OCI-LY7 (cell line): ENCODE measurements around the gene LIG3. TPM values are rescaled to one million over a fixed set of nuclear protein-coding genes. Genes with fewer than 3 reads are reported as not detected.

ENCODE experiments used
- BruUV-seq: library from RNA; stranded (reverse); fragments of 400-500 nt; replicated peaks from 2 replicates; lab custom pipeline; 2021; lab: Mats Ljungman, UMichigan
- CTCF ChIA-PET: fragments of 300-600 bp; sonication (Branson Sonifier 250); formaldehyde crosslinking; loops from one replicate; lab custom pipeline; 2022; ENCODE audit warnings: antibody characterized with exemption; ENCODE audit not compliant: unreplicated experiment; lab: Charles Lee
- POLR2A ChIA-PET: fragments of 300-600 bp; sonication (Branson Sonifier 250); formaldehyde crosslinking; loops from one replicate; lab custom pipeline; 2022; ENCODE audit warnings: antibody characterized with exemption; lab: Charles Lee
- DNase-seq: peaks from one replicate; pipeline ENCODE4 v3.0.0-alpha.2; 2015; ENCODE audit warnings: low spot score
- H2AFZ ChIP-seq: fragments of 200-600 bp; sonication (generic), shearing (Covaris generic); 2 replicates; pipeline ENCODE4 v1.6.1; 2014; ENCODE audit warnings: mild to moderate bottlenecking, antibody characterized with exemption, low read length, moderate library complexity
- H3K27ac ChIP-seq: fragments of 200-600 bp; sonication (generic); 2 replicates; pipeline ENCODE4 v1.5.1; 2014; ENCODE audit warnings: mixed run types, low read depth, mild to moderate bottlenecking, moderate library complexity, low read length, inconsistent platforms; ENCODE audit not compliant: poor library complexity, severe bottlenecking
- H3K36me3 ChIP-seq: fragments of 200-600 bp; sonication (generic); 2 replicates; pipeline ENCODE4 v1.6.1; 2014; ENCODE audit warnings: mild to moderate bottlenecking, antibody characterized with exemption, low read length, moderate library complexity, mixed read lengths; ENCODE audit not compliant: insufficient read depth
- H3K4me1 ChIP-seq: fragments of 200-600 bp; sonication (generic); 2 replicates; pipeline ENCODE4 v1.5.1; 2014; ENCODE audit warnings: mild to moderate bottlenecking, low read length; ENCODE audit not compliant: insufficient read depth, poor library complexity, severe bottlenecking
- H3K4me2 ChIP-seq: fragments of 200-600 bp; sonication (generic); 2 replicates; pipeline ENCODE4 v1.6.1; 2014; ENCODE audit warnings: mild to moderate bottlenecking, low read length
- H3K4me3 ChIP-seq: fragments of 200-600 bp; sonication (generic); 2 replicates; pipeline ENCODE4 v1.5.1; 2014; ENCODE audit warnings: mild to moderate bottlenecking, low read depth, low read length; ENCODE audit not compliant: poor library complexity, severe bottlenecking
- H3K79me2 ChIP-seq: fragments of 200-600 bp; sonication (generic); 2 replicates; pipeline ENCODE4 v1.6.1; 2016; ENCODE audit warnings: low read depth, mild to moderate bottlenecking, low read length, moderate library complexity, mixed read lengths; ENCODE audit not compliant: insufficient read depth
- H3K9me2 ChIP-seq: fragments of 200-600 bp; sonication (generic); 2 replicates; pipeline ENCODE4 v1.6.1; 2016; ENCODE audit warnings: mild to moderate bottlenecking, low read length, mixed read lengths; ENCODE audit not compliant: insufficient read depth
- H3K9me3 ChIP-seq: fragments of 200-600 bp; sonication (generic); 2 replicates; pipeline ENCODE4 v1.6.1; 2014; ENCODE audit warnings: mild to moderate bottlenecking, mixed run types, low read length, mixed read lengths
- H4K20me1 ChIP-seq: fragments of 200-600 bp; sonication (generic); 2 replicates; pipeline ENCODE4 v1.6.1; 2014; ENCODE audit warnings: mild to moderate bottlenecking, antibody characterized with exemption, low read length, moderate library complexity, mixed read lengths; ENCODE audit not compliant: insufficient read depth
- CTCF ChIP-seq: fragments of 200-600 bp; sonication (generic); conservative IDR thresholded peaks from 2 replicates; pipeline ENCODE4 v1.5.1; 2014; ENCODE audit warnings: mild to moderate bottlenecking, antibody characterized with exemption, low read length, moderate library complexity, mixed read lengths
- EZH2phosphoT487 ChIP-seq: fragments of 200-600 bp; sonication (generic); IDR thresholded peaks from 2 replicates; pipeline ENCODE4 v1.6.1; 2018; ENCODE audit warnings: low read depth, borderline replicate concordance, mild to moderate bottlenecking, mixed run types, antibody characterized with exemption, low read length, moderate library complexity, mixed read lengths
- intact Hi-C: fragments of 100-400 bp; cut with micrococcal nuclease; formaldehyde crosslinking; loops from one replicate; pipeline ENCODE4 v1.10.0; 2022; ENCODE audit not compliant: unreplicated experiment
- total RNA-seq, 2 experiments: library from RNA; depleted of rRNA in 1 of 2; stranded (reverse); fragments of >200 nt in 1 of 2; shearing (Covaris generic) in 1 of 2; gene quantifications; 2 replicates each; pipeline ENCODE4 v1.2.3, GENCODE V29; 2014 to 2022

Gene LIG3
- total RNA-seq, 2 experiments from 2014 or later, result 65.6 to 67.3 TPM

- no peak overlapping the region for H3K27ac ChIP-seq
- H3K9me2 ChIP-seq, result no peaks in the 10 kb centered on the region
- CTCF ChIA-PET, result no interaction called here
- no peaks in the 10 kb centered on the region for H4K20me1 ChIP-seq
- POLR2A ChIA-PET, result no interaction called here
- H3K79me2 ChIP-seq, result no peaks in the 10 kb centered on the region
- BruUV-seq, result no TSS peak
- no peaks in the 10 kb centered on the region for H3K9me3 ChIP-seq
- no peak for DNase-seq
- H3K4me3 ChIP-seq, result no peak overlapping the region
- intact Hi-C loops, result no loop called here
- no peak for TF ChIP-seq EZH2phosphoT487
- TF ChIP-seq CTCF, result no peak
- H3K36me3 ChIP-seq, result no peaks in the 10 kb centered on the region
- peaks cover 13% of the 10 kb centered on the region for H3K4me1 ChIP-seq
- H3K4me2 ChIP-seq, result no peak overlapping the region
- no peak overlapping the region for H2AFZ ChIP-seq
Measured at GRCh38 chr17:35056013-35056412, 75.7 kb downstream of the LIG3 start.

GRCh38 chr17:35057332-35057915 lies 77.1 kb downstream of the LIG3 start:
- no peaks in the 10 kb centered on the region for H3K79me2 ChIP-seq
- H3K27ac ChIP-seq, result no peak overlapping the region
- POLR2A ChIA-PET, result no interaction called here
- H4K20me1 ChIP-seq, result no peaks in the 10 kb centered on the region
- CTCF ChIA-PET, result no interaction called here
- H3K9me3 ChIP-seq, result no peaks in the 10 kb centered on the region
- H3K4me2 ChIP-seq, result no peak overlapping the region
- H2AFZ ChIP-seq, result no peak overlapping the region
- intact Hi-C loops, result no loop called here
- H3K4me1 ChIP-seq, result no peaks in the 10 kb centered on the region
- no peaks in the 10 kb centered on the region for H3K9me2 ChIP-seq
- H3K4me3 ChIP-seq, result no peak overlapping the region
- DNase-seq, result no peak
- H3K36me3 ChIP-seq, result no peaks in the 10 kb centered on the region
- TF ChIP-seq EZH2phosphoT487, result no peak
- TF ChIP-seq CTCF, result no peak
- no TSS peak for BruUV-seq

Other genes with a start within 250 kb of the LIG3 start
- 0.10 and 1.9 TPM in 2 replicates for gene CCT6B, start 19.1 kb upstream of the LIG3 start, total RNA-seq (2014; rRNA removed; shearing (Covaris generic))
- 2.6 and 4.4 TPM in 2 replicates for gene CCT6B, start 19.1 kb upstream of the LIG3 start, total RNA-seq (2022)
- 25.0 and 41.9 TPM in 2 replicates for gene ZNF830, start 19.0 kb upstream of the LIG3 start, total RNA-seq (2014; rRNA removed; shearing (Covaris generic))
- 23.0 and 25.5 TPM in 2 replicates for gene ZNF830, start 19.0 kb upstream of the LIG3 start, total RNA-seq (2022)
- gene RFFL, start 83.2 kb downstream of the LIG3 start, total RNA-seq (2014; rRNA removed; shearing (Covaris generic)), result 15.6 and 20.6 TPM in 2 replicates
- 11.2 and 16.1 TPM in 2 replicates for gene RFFL, start 83.2 kb downstream of the LIG3 start, total RNA-seq (2022)
- gene RAD51D, start 139.3 kb downstream of the LIG3 start, total RNA-seq (2014; rRNA removed; shearing (Covaris generic)), result 18.9 and 22.4 TPM in 2 replicates
- gene RAD51D, start 139.3 kb downstream of the LIG3 start, total RNA-seq (2022), result 35.0 and 40.6 TPM in 2 replicates
- gene FNDC8, start 141.1 kb downstream of the LIG3 start, total RNA-seq (2014; rRNA removed; shearing (Covaris generic)), result not detected in 2 replicates
- gene FNDC8, start 141.1 kb downstream of the LIG3 start, total RNA-seq (2022), result not detected in 2 replicates
- 30.3 and 32.2 TPM in 2 replicates for gene NLE1, start 161.8 kb downstream of the LIG3 start, total RNA-seq (2014; rRNA removed; shearing (Covaris generic))
- gene NLE1, start 161.8 kb downstream of the LIG3 start, total RNA-seq (2022), result 26.7 and 34.1 TPM in 2 replicates
- gene UNC45B, start 167.3 kb downstream of the LIG3 start, total RNA-seq (2014; rRNA removed; shearing (Covaris generic)), result not detected in 2 replicates
- not detected in 2 replicates for gene UNC45B, start 167.3 kb downstream of the LIG3 start, total RNA-seq (2022)
- not detected in 2 replicates for gene SLC35G3, start 213.9 kb downstream of the LIG3 start, total RNA-seq (2014; rRNA removed; shearing (Covaris generic))
- gene SLC35G3, start 213.9 kb downstream of the LIG3 start, total RNA-seq (2022), result not detected in 2 replicates